ENCODE results near the gene YBX3. TPM values are rescaled to one million over a fixed set of nuclear protein-coding genes. Genes with fewer than 3 reads are reported as not detected.
A peak's percentile ranks its signal among the peaks of the same experiment; 100 is the strongest.

YBX3 gene
- total RNA-seq, 2 experiments from 2014 or later: 35.9 to 37.4 TPM

DNA sequence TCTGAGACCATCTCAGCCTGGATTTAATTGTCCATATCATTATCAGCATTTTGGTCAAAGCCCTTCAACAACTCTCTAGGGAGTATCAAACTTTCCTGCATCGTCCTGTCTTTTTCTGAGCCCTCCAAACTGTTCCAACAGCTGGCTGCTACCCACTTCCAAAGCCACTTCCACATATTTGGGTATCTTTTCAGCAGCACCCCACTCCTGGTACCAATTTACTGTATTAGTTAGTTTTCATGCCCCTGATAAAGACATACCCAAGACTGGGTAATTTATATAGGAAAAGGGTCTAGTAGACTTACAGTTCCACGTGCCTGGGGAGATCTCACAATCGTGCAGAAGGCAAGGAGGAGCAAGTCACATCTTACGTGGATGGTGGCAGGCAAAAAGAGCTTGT, 33.1 kb upstream of the YBX3 start:
- POLR2A ChIA-PET: no interaction called here
- Mint-ChIP-seq H3K27ac (no peak overlapping the region), H3K36me3 (ENCODE audit: low read depth) (no peaks in the 10 kb centered on the region), H3K4me3 (no peak overlapping the region), H3K9me3 (peaks cover 2% of the 10 kb centered on the region), H3K27me3 (peaks cover 42% of the 10 kb centered on the region), H3K4me1 (ENCODE audit: low read depth) (no peaks in the 10 kb centered on the region)
- CTCF ChIA-PET: interaction anchor here (1.6 kb wide), 1 partner anchor 11 kb away, joined by 3 read pairs; no protein-coding TSS in a partner anchor
- intact Hi-C loops (cut with DNase I, micrococcal nuclease): no loop called here
- TF ChIP-seq, protein P1, sequence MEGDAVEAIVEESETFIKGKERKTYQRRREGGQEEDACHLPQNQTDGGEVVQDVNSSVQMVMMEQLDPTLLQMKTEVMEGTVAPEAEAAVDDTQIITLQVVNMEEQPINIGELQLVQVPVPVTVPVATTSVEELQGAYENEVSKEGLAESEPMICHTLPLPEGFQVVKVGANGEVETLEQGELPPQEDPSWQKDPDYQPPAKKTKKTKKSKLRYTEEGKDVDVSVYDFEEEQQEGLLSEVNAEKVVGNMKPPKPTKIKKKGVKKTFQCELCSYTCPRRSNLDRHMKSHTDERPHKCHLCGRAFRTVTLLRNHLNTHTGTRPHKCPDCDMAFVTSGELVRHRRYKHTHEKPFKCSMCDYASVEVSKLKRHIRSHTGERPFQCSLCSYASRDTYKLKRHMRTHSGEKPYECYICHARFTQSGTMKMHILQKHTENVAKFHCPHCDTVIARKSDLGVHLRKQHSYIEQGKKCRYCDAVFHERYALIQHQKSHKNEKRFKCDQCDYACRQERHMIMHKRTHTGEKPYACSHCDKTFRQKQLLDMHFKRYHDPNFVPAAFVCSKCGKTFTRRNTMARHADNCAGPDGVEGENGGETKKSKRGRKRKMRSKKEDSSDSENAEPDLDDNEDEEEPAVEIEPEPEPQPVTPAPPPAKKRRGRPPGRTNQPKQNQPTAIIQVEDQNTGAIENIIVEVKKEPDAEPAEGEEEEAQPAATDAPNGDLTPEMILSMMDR (IDR thresholded peaks at IDR 0.05): no peak
- Histone ChIP-seq H3K9me3 (ENCODE audit: control insufficient read depth in 1 of 2, insufficient read depth in 1 of 2, low read length in 2 of 2) (peaks cover 10 to 17% of the 10 kb centered on the region in 2 experiments), H3K4me1 (ENCODE audit: insufficient read depth, low read length) (no peaks in the 10 kb centered on the region), H3K36me3 (ENCODE audit: insufficient read depth, low read length) (no peaks in the 10 kb centered on the region), H3K27me3 (ENCODE audit: control insufficient read depth in 1 of 2, insufficient read depth in 2 of 2, low read length in 2 of 2) (peaks cover 0 to 5% of the 10 kb centered on the region in 2 experiments), H3K4me3 (ENCODE audit: low read length) (no peak overlapping the region), H3K27ac (ENCODE audit: low read depth in 1 of 2, low read length in 2 of 2) (no peak overlapping the region)
- ATAC-seq (ENCODE audit: poor library complexity) (no peak), DNase-seq (no peak)

DNA sequence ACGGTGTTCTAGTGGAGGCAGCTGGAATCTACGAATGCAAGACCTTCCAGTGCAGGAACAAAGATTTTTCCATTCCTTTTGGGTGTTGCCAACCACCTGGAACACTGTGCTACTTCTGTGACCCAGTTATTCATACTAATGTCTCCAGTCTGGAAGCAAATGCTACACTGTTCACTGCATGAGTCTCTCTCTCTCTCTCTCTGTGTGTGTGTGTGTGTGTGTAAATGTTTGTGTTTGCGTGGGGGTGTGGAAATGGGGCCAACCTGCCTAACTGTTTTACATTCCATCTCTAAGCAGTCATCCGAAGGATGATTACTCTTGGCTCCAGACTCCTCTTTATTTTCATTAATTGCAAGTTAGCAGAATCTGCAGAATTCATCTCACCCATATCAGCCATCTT, 29.9 kb upstream of the YBX3 start:
- peaks cover 7% of the 10 kb centered on the region for H3K4me1 Mint-ChIP-seq (ENCODE audit: low read depth)
- CTCF ChIA-PET: interaction anchor here (0.8 kb wide), 1 partner anchor 13 kb away, joined by 3 read pairs; no protein-coding TSS in a partner anchor
- POLR2A ChIA-PET: no interaction called here
- H3K27ac Mint-ChIP-seq: no peak overlapping the region
- no peak overlapping the region for H3K27ac ChIP-seq (ENCODE audit: low read depth in 1 of 2, low read length in 2 of 2)
- peaks cover 2% of the 10 kb centered on the region for H3K9me3 Mint-ChIP-seq
- peaks cover 35% of the 10 kb centered on the region for H3K27me3 Mint-ChIP-seq
- peaks cover 0 to 1% of the 10 kb centered on the region in 2 experiments for H3K27me3 ChIP-seq (ENCODE audit: control insufficient read depth in 1 of 2, insufficient read depth in 2 of 2, low read length in 2 of 2)
- H3K4me1 ChIP-seq (ENCODE audit: insufficient read depth, low read length): peaks cover 5% of the 10 kb centered on the region
- H3K36me3 ChIP-seq (ENCODE audit: insufficient read depth, low read length): no peaks in the 10 kb centered on the region
- H3K4me3 Mint-ChIP-seq: no peak overlapping the region
- TF ChIP-seq, protein P1 (IDR thresholded peaks at IDR 0.05): no peak
- ATAC-seq (ENCODE audit: poor library complexity): no peak
- H3K9me3 ChIP-seq (ENCODE audit: control insufficient read depth in 1 of 2, insufficient read depth in 1 of 2, low read length in 2 of 2): peaks cover 10 to 17% of the 10 kb centered on the region in 2 experiments
- no peak overlapping the region for H3K4me3 ChIP-seq (ENCODE audit: low read length)
- intact Hi-C loops (cut with DNase I, micrococcal nuclease): loop anchor here in 1 of 2 experiments (5.0 kb wide), 1 partner anchor 136 kb away; no protein-coding TSS in a partner anchor
- DNase-seq: no peak
- no peaks in the 10 kb centered on the region for H3K36me3 Mint-ChIP-seq (ENCODE audit: low read depth)

DNA sequence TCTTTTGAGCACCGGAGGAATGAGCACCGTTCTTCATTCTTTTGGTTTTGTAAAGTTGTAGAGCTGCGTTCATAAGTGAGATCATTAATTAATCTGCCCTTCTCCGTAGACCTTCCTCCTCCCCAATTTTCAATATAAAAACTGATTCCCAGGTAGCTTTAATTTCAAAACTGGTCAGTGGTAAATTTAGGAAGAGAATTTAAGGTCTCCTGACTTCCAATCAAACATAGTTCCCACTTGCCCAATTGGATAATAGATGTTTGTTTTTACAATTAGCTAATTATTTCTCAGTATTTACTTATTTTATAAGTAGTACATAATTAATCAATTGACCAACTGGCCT, 27.2 kb upstream of the YBX3 start:
- Mint-ChIP-seq H3K27me3 (peaks cover 40% of the 10 kb centered on the region), H3K4me1 (ENCODE audit: low read depth) (peaks cover 7% of the 10 kb centered on the region), H3K4me3 (no peak overlapping the region), H3K27ac (no peak overlapping the region), H3K36me3 (ENCODE audit: low read depth) (no peaks in the 10 kb centered on the region), H3K9me3 (no peaks in the 10 kb centered on the region)
- ChIA-PET POLR2A (interaction anchor here (1.0 kb wide), 1 partner anchor 21 kb away, joined by 3 read pairs; no protein-coding TSS in a partner anchor), CTCF (interaction anchor here (0.7 to 1.9 kb wide), 9 partner anchors 10 to 736 kb away, joined by 3 to 12 read pairs (median 4); partner anchors contain the start of gene MAGOHB)
- no peaks in the 10 kb centered on the region for H3K36me3 ChIP-seq (ENCODE audit: insufficient read depth, low read length)
- ATAC-seq (ENCODE audit: poor library complexity) (no peak), DNase-seq (no peak)
- no peak overlapping the region for H3K4me3 ChIP-seq (ENCODE audit: low read length)
- peaks cover 5% of the 10 kb centered on the region for H3K4me1 ChIP-seq (ENCODE audit: insufficient read depth, low read length)
- no peaks in the 10 kb centered on the region for H3K27me3 ChIP-seq (ENCODE audit: control insufficient read depth in 1 of 2, insufficient read depth in 2 of 2, low read length in 2 of 2)
- peaks cover 0 to 5% of the 10 kb centered on the region in 2 experiments for H3K9me3 ChIP-seq (ENCODE audit: control insufficient read depth in 1 of 2, insufficient read depth in 1 of 2, low read length in 2 of 2)
- intact Hi-C loops (cut with DNase I, micrococcal nuclease): loop anchor here (1.0 to 5.0 kb wide), 3 partner anchors 133 to 516 kb away; partner anchors contain the start of gene MAGOHB (in 1 of the 2)
- H3K27ac ChIP-seq (ENCODE audit: low read depth in 1 of 2, low read length in 2 of 2): no peak overlapping the region
- TF ChIP-seq, protein P1 (IDR thresholded peaks at IDR 0.05): peak; percentile 39
